Panc1 (cell line): ENCODE measurements around the gene KRCC1.

Experiments used
- CTCF ChIP-seq: fragments of 450-650 bp; IDR thresholded peaks from 2 replicates; pipeline ENCODE4 v1.5.1; 2017; ENCODE audit warnings: mild to moderate bottlenecking
- REST ChIP-seq, 2 experiments: IDR thresholded peaks; 2 replicates each; pipeline ENCODE4 v1.6.1; 2011 to 2012; ENCODE audit warnings: low read depth in 2 of 2, control low read depth in 1 of 2, low read length in 1 of 2, mild to moderate bottlenecking in 1 of 2, moderate library complexity in 1 of 2; ENCODE audit not compliant: insufficient read depth in 1 of 2
- SIN3A ChIP-seq: IDR thresholded peaks from 2 replicates; pipeline ENCODE4 v1.6.1; 2012; ENCODE audit warnings: low read depth, mild to moderate bottlenecking, low read length, moderate library complexity, borderline replicate concordance; ENCODE audit not compliant: insufficient read depth

- no peak for TF ChIP-seq CTCF
- TF ChIP-seq REST (IDR thresholded peaks at IDR 0.05; ENCODE audit: insufficient read depth in 1 of 2, low read depth in 2 of 2, low read length in 1 of 2) = no peak
- no peak for TF ChIP-seq SIN3A
Measured at GRCh38 chr2:88067189-88067588, 11.6 kb upstream of the KRCC1 start.
